PC-3 (cell line): Measurements from ENCODE around the gene FBXL16.

Experiments
- CTCF ChIP-seq: fragments of 300-600 bp; sonication (generic); conservative IDR thresholded peaks from 2 replicates; pipeline ENCODE4 v1.5.1; 2017; ENCODE audit warnings: antibody characterized with exemption, low read depth, mild to moderate bottlenecking, low read length
- EZH2 ChIP-seq: fragments of 300-600 bp; sonication (generic); IDR thresholded peaks from one replicate; pipeline ENCODE4 v1.6.1; 2017; ENCODE audit warnings: antibody characterized with exemption, mild to moderate bottlenecking, low read length; ENCODE audit not compliant: unreplicated experiment

GRCh38 chr16:718922-719321, 13.3 kb upstream of the FBXL16 start:
- no peak for TF ChIP-seq CTCF
- no peak for TF ChIP-seq EZH2
